OCI-LY1 (cell line): ENCODE results near the gene SLC35A5.

Experiments used
- H2AFZ ChIP-seq: fragments of 200-600 bp; sonication (generic), shearing (Covaris generic); 2 replicates; pipeline ENCODE4 v1.6.0; 2014; ENCODE audit warnings: antibody characterized with exemption, mild to moderate bottlenecking, low read length
- H3F3A ChIP-seq: fragments of 200-600 bp; sonication (generic), shearing (Covaris generic); 2 replicates; pipeline ENCODE4 v1.6.0; 2014; ENCODE audit warnings: mild to moderate bottlenecking, antibody characterized with exemption, low read length, moderate library complexity; ENCODE audit not compliant: insufficient read depth
- H3K27ac ChIP-seq: fragments of 200-600 bp; sonication (generic); 2 replicates; pipeline ENCODE4 v1.5.1; 2014; ENCODE audit warnings: low read length, mixed run types, mild to moderate bottlenecking, low read depth; ENCODE audit not compliant: poor library complexity, severe bottlenecking
- H3K27me3 ChIP-seq: fragments of 200-600 bp; sonication (generic); 2 replicates; pipeline ENCODE4 v1.6.0; 2014; ENCODE audit warnings: antibody characterized with exemption, mild to moderate bottlenecking, low read length, moderate library complexity; ENCODE audit not compliant: insufficient read depth
- H3K36me3 ChIP-seq: fragments of 200-600 bp; sonication (generic); 2 replicates; pipeline ENCODE4 v1.6.1; 2014; ENCODE audit warnings: mild to moderate bottlenecking, antibody characterized with exemption, low read length, moderate library complexity, mixed read lengths; ENCODE audit not compliant: insufficient read depth
- H3K4me1 ChIP-seq: fragments of 200-600 bp; sonication (generic); 2 replicates; pipeline ENCODE4 v1.5.1; 2014; ENCODE audit warnings: mild to moderate bottlenecking, low read length, moderate library complexity; ENCODE audit not compliant: insufficient read depth, severe bottlenecking
- H3K4me2 ChIP-seq: fragments of 200-600 bp; sonication (generic), shearing (Covaris generic); 2 replicates; pipeline ENCODE4 v1.6.1; 2014; ENCODE audit warnings: low read length
- H3K4me3 ChIP-seq: fragments of 200-600 bp; sonication (generic); 2 replicates; pipeline ENCODE4 v1.5.1; 2014; ENCODE audit warnings: low read length, low read depth, mild to moderate bottlenecking, mixed read lengths; ENCODE audit not compliant: poor library complexity, severe bottlenecking
- H3K79me2 ChIP-seq: fragments of 200-600 bp; shearing (Covaris generic); 2 replicates; pipeline ENCODE4 v1.6.1; 2016; ENCODE audit warnings: mixed run types, low read length, mixed read lengths; ENCODE audit not compliant: insufficient read depth
- H3K9ac ChIP-seq: fragments of 200-600 bp; sonication (generic), shearing (Covaris generic); 2 replicates; pipeline ENCODE4 v1.6.1; 2014; ENCODE audit warnings: mild to moderate bottlenecking, low read length, mixed read lengths
- H3K9me2 ChIP-seq: fragments of 200-600 bp; sonication (generic), shearing (Covaris generic); 2 replicates; pipeline ENCODE4 v1.6.1; 2014; ENCODE audit warnings: low read depth, mild to moderate bottlenecking, low read length, mixed read lengths
- H3K9me3 ChIP-seq: fragments of 200-600 bp; shearing (Covaris generic); 2 replicates; pipeline ENCODE4 v1.6.1; 2014; ENCODE audit warnings: low read length, mixed read lengths
- H4K20me1 ChIP-seq: fragments of 200-600 bp; sonication (generic), shearing (Covaris generic); 2 replicates; pipeline ENCODE4 v1.6.0; 2016; ENCODE audit warnings: mild to moderate bottlenecking, low read length; ENCODE audit not compliant: insufficient read depth
- EZH2 ChIP-seq: fragments of 200-600 bp; sonication (generic), shearing (Covaris generic); IDR thresholded peaks from 2 replicates; pipeline ENCODE4 v1.8.0; 2017; ENCODE audit warnings: borderline replicate concordance, mixed run types, mild to moderate bottlenecking, antibody characterized with exemption, low read length, moderate library complexity, mixed read lengths
- TF ChIP-seq, protein P1 (sequence below): fragments of 200-600 bp; sonication (generic), shearing (Covaris generic); IDR thresholded peaks from 2 replicates; pipeline ENCODE4 v1.5.1; 2017; ENCODE audit warnings: mild to moderate bottlenecking, antibody characterized with exemption, low read length, moderate library complexity, mixed read lengths

SLC35A5 gene

DNA sequence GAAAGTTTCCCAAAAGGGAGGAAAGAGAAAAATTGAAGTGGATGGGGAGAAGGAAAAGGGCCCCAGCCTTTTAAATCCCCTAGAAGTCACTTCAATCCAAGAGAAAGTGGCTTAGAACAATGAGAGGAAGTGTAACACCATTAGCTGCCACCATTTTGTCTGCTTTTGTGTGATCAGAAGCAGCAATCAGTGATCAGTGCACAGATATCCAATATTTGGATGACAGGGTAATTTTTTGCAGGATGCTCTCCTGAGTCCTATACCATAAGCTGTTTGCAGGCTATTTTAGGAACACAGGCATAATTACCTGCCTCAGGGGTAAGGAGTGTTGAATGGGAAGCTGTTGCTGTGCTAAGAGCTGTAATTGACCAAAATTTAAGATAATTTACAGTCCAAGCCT lies 31.4 kb downstream of the SLC35A5 start:
- Histone ChIP-seq H3K4me2 (no peak overlapping the region), H3K27me3 (no peaks in the 10 kb centered on the region), H3K4me3 (no peak overlapping the region), H3K9me3 (no peaks in the 10 kb centered on the region), H4K20me1 (no peaks in the 10 kb centered on the region), H3K4me1 (no peaks in the 10 kb centered on the region), H3K9me2 (no peaks in the 10 kb centered on the region), H2AFZ (no peak overlapping the region), H3K79me2 (no peaks in the 10 kb centered on the region), H3K9ac (no peak overlapping the region), H3F3A (no peaks in the 10 kb centered on the region), H3K27ac (no peak overlapping the region), H3K36me3 (no peaks in the 10 kb centered on the region)
- TF ChIP-seq, protein P1, sequence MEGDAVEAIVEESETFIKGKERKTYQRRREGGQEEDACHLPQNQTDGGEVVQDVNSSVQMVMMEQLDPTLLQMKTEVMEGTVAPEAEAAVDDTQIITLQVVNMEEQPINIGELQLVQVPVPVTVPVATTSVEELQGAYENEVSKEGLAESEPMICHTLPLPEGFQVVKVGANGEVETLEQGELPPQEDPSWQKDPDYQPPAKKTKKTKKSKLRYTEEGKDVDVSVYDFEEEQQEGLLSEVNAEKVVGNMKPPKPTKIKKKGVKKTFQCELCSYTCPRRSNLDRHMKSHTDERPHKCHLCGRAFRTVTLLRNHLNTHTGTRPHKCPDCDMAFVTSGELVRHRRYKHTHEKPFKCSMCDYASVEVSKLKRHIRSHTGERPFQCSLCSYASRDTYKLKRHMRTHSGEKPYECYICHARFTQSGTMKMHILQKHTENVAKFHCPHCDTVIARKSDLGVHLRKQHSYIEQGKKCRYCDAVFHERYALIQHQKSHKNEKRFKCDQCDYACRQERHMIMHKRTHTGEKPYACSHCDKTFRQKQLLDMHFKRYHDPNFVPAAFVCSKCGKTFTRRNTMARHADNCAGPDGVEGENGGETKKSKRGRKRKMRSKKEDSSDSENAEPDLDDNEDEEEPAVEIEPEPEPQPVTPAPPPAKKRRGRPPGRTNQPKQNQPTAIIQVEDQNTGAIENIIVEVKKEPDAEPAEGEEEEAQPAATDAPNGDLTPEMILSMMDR: no peak
- TF ChIP-seq EZH2: no peak

GRCh38 chr3:112594856-112595255 lies 33.0 kb downstream of the SLC35A5 start:
- Histone ChIP-seq H3K9ac (no peak overlapping the region), H3K27ac (no peak overlapping the region)
- TF ChIP-seq, protein P1: no peak
- TF ChIP-seq EZH2: no peak

DNA sequence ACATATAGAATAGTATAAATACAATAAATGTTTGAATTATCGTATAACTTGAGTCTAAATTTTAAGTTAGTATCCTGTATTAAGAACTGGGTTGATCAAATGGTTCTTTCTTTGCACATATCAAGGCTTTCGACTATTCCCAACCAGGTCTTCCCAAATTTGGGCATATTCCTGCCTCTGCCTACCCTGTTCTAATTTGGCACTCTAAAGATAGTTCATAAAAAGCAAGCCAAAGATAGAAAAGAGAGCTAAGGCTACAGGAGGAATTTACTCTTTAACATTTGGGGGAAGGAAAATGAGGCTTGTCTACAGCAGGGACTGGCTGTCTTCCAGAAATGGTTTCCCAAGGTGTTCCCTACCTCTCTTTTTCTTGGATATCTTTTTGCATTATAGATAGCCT lies 36.1 kb downstream of the SLC35A5 start:
- no peak for TF ChIP-seq EZH2
- no peaks in the 10 kb centered on the region for H3K79me2 ChIP-seq
- H3K9me2 ChIP-seq: no peaks in the 10 kb centered on the region
- no peak overlapping the region for H2AFZ ChIP-seq
- no peak overlapping the region for H3K4me3 ChIP-seq
- no peak overlapping the region for H3K27ac ChIP-seq
- no peaks in the 10 kb centered on the region for H3K4me1 ChIP-seq
- H4K20me1 ChIP-seq: no peaks in the 10 kb centered on the region
- no peaks in the 10 kb centered on the region for H3K9me3 ChIP-seq
- no peaks in the 10 kb centered on the region for H3K36me3 ChIP-seq
- no peak overlapping the region for H3K4me2 ChIP-seq
- H3F3A ChIP-seq: no peaks in the 10 kb centered on the region
- no peaks in the 10 kb centered on the region for H3K27me3 ChIP-seq
- H3K9ac ChIP-seq: no peak overlapping the region

More at GRCh38 chr3:112594856-112595255, 33.0 kb downstream of the SLC35A5 start:
- no peaks in the 10 kb centered on the region for H3K79me2 ChIP-seq
- H3F3A ChIP-seq: no peaks in the 10 kb centered on the region
- no peak overlapping the region for H3K4me2 ChIP-seq
- H2AFZ ChIP-seq: no peak overlapping the region
- H3K9me2 ChIP-seq: no peaks in the 10 kb centered on the region
- H3K27me3 ChIP-seq: no peaks in the 10 kb centered on the region
- no peaks in the 10 kb centered on the region for H4K20me1 ChIP-seq
- H3K36me3 ChIP-seq: no peaks in the 10 kb centered on the region
- H3K4me1 ChIP-seq: no peaks in the 10 kb centered on the region
- H3K4me3 ChIP-seq: no peak overlapping the region
- no peaks in the 10 kb centered on the region for H3K9me3 ChIP-seq

DNA sequence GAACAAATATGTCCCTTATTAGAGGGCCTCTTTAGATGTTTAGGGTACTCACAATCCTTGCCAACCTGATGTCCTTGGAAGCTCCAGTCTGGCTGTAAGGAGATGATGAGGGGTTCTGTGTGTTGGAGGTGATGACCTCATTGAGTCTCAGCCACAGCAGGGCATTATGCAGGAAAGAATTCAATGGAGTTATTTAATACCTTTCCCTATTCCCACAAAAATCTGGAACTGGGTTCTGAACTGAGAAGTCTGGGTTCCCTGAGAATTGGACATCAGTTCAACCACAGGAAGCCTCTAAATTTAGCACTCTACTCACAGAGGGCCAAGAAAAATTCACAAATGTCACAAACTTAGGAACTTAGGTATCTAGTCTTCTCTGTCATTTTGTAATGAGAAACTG lies 36.9 kb downstream of the SLC35A5 start:
- Histone ChIP-seq H3K27me3 (no peaks in the 10 kb centered on the region), H3K4me2 (no peak overlapping the region), H4K20me1 (no peaks in the 10 kb centered on the region), H3K27ac (no peak overlapping the region), H3K9me2 (no peaks in the 10 kb centered on the region), H3K36me3 (no peaks in the 10 kb centered on the region), H3F3A (no peaks in the 10 kb centered on the region), H3K4me1 (no peaks in the 10 kb centered on the region), H2AFZ (no peak overlapping the region), H3K79me2 (no peaks in the 10 kb centered on the region), H3K9ac (no peak overlapping the region), H3K9me3 (no peaks in the 10 kb centered on the region), H3K4me3 (no peak overlapping the region)
- no peak for TF ChIP-seq EZH2
- TF ChIP-seq, protein P1: no peak
